GM10847 (cell line): Measurements from ENCODE around the gene PLEKHA8.

Experiments used
- POLR2A ChIP-seq: IDR thresholded peaks from 2 replicates; pipeline ENCODE4 v1.6.1; 2011; ENCODE audit not compliant: insufficient read length; ENCODE audit errors: extremely low read depth

The PLEKHA8 gene

GRCh38 chr7:30175636-30176147 lies 147.5 kb downstream of the PLEKHA8 start:
- TF ChIP-seq POLR2A = no peak

- no peak for TF ChIP-seq POLR2A
Observed at GRCh38 chr7:30176463-30177109, 148.4 kb downstream of the PLEKHA8 start.

- TF ChIP-seq POLR2A = no peak
Observed at GRCh38 chr7:30177186-30177585, 149.0 kb downstream of the PLEKHA8 start.

GRCh38 chr7:30177965-30178364 lies 149.8 kb downstream of the PLEKHA8 start:
- no peak for TF ChIP-seq POLR2A

GRCh38 chr7:30178748-30179436 lies 150.7 kb downstream of the PLEKHA8 start:
- TF ChIP-seq POLR2A = no peak
